GM10266 (cell line): Measurements from ENCODE around the gene CNDP1.

Source experiments
- DNase-seq: peaks from one replicate; pipeline ENCODE4 v3.0.0; 2012; ENCODE audit errors: extremely low spot score
- TF ChIP-seq, protein P1 (sequence below): IDR thresholded peaks from 2 replicates; pipeline ENCODE4 v1.5.1; 2012; ENCODE audit warnings: mild to moderate bottlenecking, low read depth; ENCODE audit not compliant: control insufficient read depth, insufficient read depth; ENCODE audit errors: missing control alignments

Gene CNDP1

DNA sequence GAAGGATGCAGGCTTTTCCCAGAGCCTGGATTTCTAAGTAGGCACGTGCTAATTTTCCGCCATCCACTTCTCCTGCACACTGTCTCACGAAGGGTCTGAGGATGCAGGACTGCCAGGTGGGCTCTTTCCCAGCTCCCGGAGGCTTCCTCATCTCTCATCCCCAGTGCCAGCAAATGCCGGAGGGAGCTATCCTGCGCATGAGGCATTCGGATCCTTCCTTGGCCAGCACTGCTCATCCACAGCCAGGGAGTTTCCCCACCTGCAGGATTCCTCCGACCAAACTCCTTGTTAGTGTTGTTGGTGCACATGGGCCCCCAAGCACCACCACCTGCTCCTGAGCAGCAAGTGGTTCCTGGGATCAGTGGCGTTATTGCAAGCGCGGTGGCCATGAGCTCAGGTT, 5.0 kb downstream of the CNDP1 start:
- TF ChIP-seq, protein P1, sequence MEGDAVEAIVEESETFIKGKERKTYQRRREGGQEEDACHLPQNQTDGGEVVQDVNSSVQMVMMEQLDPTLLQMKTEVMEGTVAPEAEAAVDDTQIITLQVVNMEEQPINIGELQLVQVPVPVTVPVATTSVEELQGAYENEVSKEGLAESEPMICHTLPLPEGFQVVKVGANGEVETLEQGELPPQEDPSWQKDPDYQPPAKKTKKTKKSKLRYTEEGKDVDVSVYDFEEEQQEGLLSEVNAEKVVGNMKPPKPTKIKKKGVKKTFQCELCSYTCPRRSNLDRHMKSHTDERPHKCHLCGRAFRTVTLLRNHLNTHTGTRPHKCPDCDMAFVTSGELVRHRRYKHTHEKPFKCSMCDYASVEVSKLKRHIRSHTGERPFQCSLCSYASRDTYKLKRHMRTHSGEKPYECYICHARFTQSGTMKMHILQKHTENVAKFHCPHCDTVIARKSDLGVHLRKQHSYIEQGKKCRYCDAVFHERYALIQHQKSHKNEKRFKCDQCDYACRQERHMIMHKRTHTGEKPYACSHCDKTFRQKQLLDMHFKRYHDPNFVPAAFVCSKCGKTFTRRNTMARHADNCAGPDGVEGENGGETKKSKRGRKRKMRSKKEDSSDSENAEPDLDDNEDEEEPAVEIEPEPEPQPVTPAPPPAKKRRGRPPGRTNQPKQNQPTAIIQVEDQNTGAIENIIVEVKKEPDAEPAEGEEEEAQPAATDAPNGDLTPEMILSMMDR = no peak
- DNase-seq = no peak

GRCh38 chr18:74540652-74541421, 6.5 kb downstream of the CNDP1 start:
- no peak for DNase-seq
- TF ChIP-seq, protein P1 = no peak

DNA sequence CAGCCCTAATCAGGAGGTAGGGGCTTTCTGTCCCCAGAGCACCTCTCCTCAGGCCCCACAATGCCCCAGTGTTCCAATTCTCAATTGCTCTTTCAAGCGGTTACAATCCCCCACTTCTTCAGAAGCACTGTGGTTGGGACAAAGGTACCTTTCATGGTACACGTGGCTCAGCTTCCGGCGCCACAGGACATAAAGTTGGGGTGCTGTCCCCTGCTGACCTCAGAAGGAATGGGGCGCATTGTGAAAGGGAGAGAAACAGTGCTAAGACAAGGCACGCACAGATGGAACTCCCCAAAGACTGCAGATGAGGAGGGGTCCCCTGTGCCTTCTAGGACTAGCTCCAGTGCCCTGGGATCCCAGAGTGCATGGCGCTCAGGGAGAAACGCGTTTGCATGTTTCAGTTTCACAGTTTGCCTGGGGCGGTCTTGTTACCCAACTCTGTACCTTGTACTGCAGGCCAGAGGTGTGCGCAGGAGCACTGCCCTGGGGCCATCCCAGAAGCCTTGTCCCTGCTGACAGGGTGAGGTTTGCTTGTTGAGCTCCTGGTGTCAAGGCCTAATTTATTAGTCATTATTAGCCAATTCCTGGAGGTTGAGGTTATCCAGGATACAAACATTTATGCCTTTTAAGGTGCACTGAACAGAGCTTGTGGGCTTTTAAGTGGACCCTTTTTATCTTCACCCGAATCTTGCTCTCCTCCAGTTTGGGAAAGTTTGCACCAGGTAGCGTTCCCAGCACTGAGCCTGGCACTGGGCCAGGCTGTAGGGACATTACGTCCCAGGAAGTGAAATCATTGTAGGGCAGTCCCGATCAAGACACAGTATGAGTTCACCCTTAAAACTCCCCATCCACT, 7.6 kb downstream of the CNDP1 start:
- TF ChIP-seq, protein P1 = no peak
- DNase-seq = no peak

DNA sequence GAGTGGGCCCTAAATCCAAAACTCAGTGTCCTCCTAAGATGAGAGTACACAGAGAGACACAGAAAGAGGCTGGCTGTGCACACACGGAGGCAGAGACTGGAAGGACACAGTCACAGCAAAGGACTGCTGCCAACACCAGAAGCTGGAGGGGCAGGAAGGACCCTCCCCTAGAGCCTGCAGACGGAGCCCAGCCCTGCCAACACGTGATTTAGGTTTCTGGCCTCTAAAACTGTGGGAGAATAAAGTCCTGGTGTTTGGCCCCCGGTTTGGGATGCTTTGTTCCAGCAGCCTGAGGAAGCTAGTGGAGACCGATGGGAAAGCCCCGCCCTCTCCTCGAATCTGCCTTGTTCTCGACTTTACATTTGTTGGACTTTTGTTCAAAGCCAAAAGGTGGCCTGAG, 10.6 kb downstream of the CNDP1 start:
- TF ChIP-seq, protein P1 = no peak
- no peak for DNase-seq

- TF ChIP-seq, protein P1 = no peak
- no peak for DNase-seq
Measured at GRCh38 chr18:74546007-74546406, 11.7 kb downstream of the CNDP1 start.

- TF ChIP-seq, protein P1 = no peak
- DNase-seq = no peak
Measured at GRCh38 chr18:74546751-74547530, 12.6 kb downstream of the CNDP1 start.
